ENCODE measurements around the gene SPATA4. TPM values are rescaled to one million over a fixed set of nuclear protein-coding genes. Genes with fewer than 3 reads are reported as not detected.

The SPATA4 gene
- total and polyA plus RNA-seq, 2 donors from 2014 or later = 0.82 to 1.2 TPM

- intact Hi-C loops (cut with DNase I) = no loop called here
- FAIRE-seq (no peak), DNase-seq (no peak)
- Histone ChIP-seq H3K4me1 (ENCODE audit: control insufficient read depth in 2 of 3, insufficient read depth in 2 of 3, low read depth in 1 of 3, low read length in 3 of 3) (no peaks in the 10 kb centered on the region), H3K27me3 (ENCODE audit: control insufficient read depth, insufficient read depth, low read length) (no peaks in the 10 kb centered on the region), H3K9ac (ENCODE audit: low read length in 3 of 3) (no peak overlapping the region), H3K9me3 (ENCODE audit: control insufficient read depth in 2 of 3, insufficient read depth in 1 of 3, low read length in 3 of 3) (no peaks in the 10 kb centered on the region), H3K27ac (ENCODE audit: low read depth in 2 of 2, low read length in 2 of 2) (no peak overlapping the region), H3K4me3 (ENCODE audit: low read length in 3 of 3) (no peak overlapping the region), H3K36me3 (ENCODE audit: control insufficient read depth in 2 of 3, insufficient read depth in 3 of 3, low read length in 3 of 3) (no peaks in the 10 kb centered on the region)
- TF ChIP-seq CTCF (IDR thresholded peaks at IDR 0.05; ENCODE audit: borderline replicate concordance, extremely low read depth, insufficient read depth) = no peak
These were observed 34.3 kb upstream of the SPATA4 start for GRCh38 chr4:176229645-176230044.

GRCh38 chr4:176226736-176227135, 31.4 kb upstream of the SPATA4 start:
- H3K27ac ChIP-seq (ENCODE audit: low read depth in 2 of 2, low read length in 2 of 2) = no peak overlapping the region
- H3K9ac ChIP-seq (ENCODE audit: low read length in 3 of 3) = no peak overlapping the region
- FAIRE-seq (no peak), DNase-seq (no peak)
- no peaks in the 10 kb centered on the region for H3K9me3 ChIP-seq (ENCODE audit: control insufficient read depth in 2 of 3, insufficient read depth in 1 of 3, low read length in 3 of 3)
- H3K27me3 ChIP-seq (ENCODE audit: control insufficient read depth, insufficient read depth, low read length) = no peaks in the 10 kb centered on the region
- H3K36me3 ChIP-seq (ENCODE audit: control insufficient read depth in 2 of 3, insufficient read depth in 3 of 3, low read length in 3 of 3) = no peaks in the 10 kb centered on the region
- H3K4me3 ChIP-seq (ENCODE audit: low read length in 3 of 3) = no peak overlapping the region
- intact Hi-C loops (cut with DNase I) = no loop called here
- H3K4me1 ChIP-seq (ENCODE audit: control insufficient read depth in 2 of 3, insufficient read depth in 2 of 3, low read depth in 1 of 3, low read length in 3 of 3) = no peaks in the 10 kb centered on the region
- TF ChIP-seq CTCF (IDR thresholded peaks at IDR 0.05; ENCODE audit: borderline replicate concordance, extremely low read depth, insufficient read depth) = no peak

- Histone ChIP-seq H3K9me3 (ENCODE audit: control insufficient read depth in 2 of 3, insufficient read depth in 1 of 3, low read length in 3 of 3) (no peaks in the 10 kb centered on the region), H3K36me3 (ENCODE audit: control insufficient read depth in 2 of 3, insufficient read depth in 3 of 3, low read length in 3 of 3) (no peaks in the 10 kb centered on the region), H3K4me3 (ENCODE audit: low read length in 3 of 3) (no peak overlapping the region), H3K9ac (ENCODE audit: low read length in 3 of 3) (no peak overlapping the region), H3K27ac (ENCODE audit: low read depth in 2 of 2, low read length in 2 of 2) (no peak overlapping the region), H3K4me1 (ENCODE audit: control insufficient read depth in 2 of 3, insufficient read depth in 2 of 3, low read depth in 1 of 3, low read length in 3 of 3) (no peaks in the 10 kb centered on the region), H3K27me3 (ENCODE audit: control insufficient read depth, insufficient read depth, low read length) (no peaks in the 10 kb centered on the region)
- FAIRE-seq = no peak
- intact Hi-C loops (cut with DNase I) = no loop called here
- no peak for TF ChIP-seq CTCF (IDR thresholded peaks at IDR 0.05; ENCODE audit: borderline replicate concordance, extremely low read depth, insufficient read depth)
- no peak for DNase-seq
These were observed 28.2 kb upstream of the SPATA4 start for GRCh38 chr4:176223561-176223960.

GRCh38 chr4:176222149-176222548, 26.8 kb upstream of the SPATA4 start:
- Histone ChIP-seq H3K27ac (ENCODE audit: low read depth in 2 of 2, low read length in 2 of 2) (no peak overlapping the region), H3K9ac (ENCODE audit: low read length in 3 of 3) (no peak overlapping the region), H3K9me3 (ENCODE audit: control insufficient read depth in 2 of 3, insufficient read depth in 1 of 3, low read length in 3 of 3) (no peaks in the 10 kb centered on the region), H3K27me3 (ENCODE audit: control insufficient read depth, insufficient read depth, low read length) (no peaks in the 10 kb centered on the region), H3K36me3 (ENCODE audit: control insufficient read depth in 2 of 3, insufficient read depth in 3 of 3, low read length in 3 of 3) (no peaks in the 10 kb centered on the region), H3K4me1 (ENCODE audit: control insufficient read depth in 2 of 3, insufficient read depth in 2 of 3, low read depth in 1 of 3, low read length in 3 of 3) (no peaks in the 10 kb centered on the region), H3K4me3 (ENCODE audit: low read length in 3 of 3) (no peak overlapping the region)
- no peak for DNase-seq
- intact Hi-C loops (cut with DNase I) = no loop called here
- FAIRE-seq = no peak
- TF ChIP-seq CTCF (IDR thresholded peaks at IDR 0.05; ENCODE audit: borderline replicate concordance, extremely low read depth, insufficient read depth) = no peak
